H1 (cell line): Measurements from ENCODE around the gene YBX1. TPM values are rescaled to one million over a fixed set of nuclear protein-coding genes. Genes with fewer than 3 reads are reported as not detected.

Experiments
- GTF2F1 ChIP-seq: IDR thresholded peaks from 2 replicates; pipeline ENCODE4 v1.6.1; 2012; ENCODE audit warnings: low read depth, low read length, improper control_type of control experiment, borderline replicate concordance
- PHF8 ChIP-seq: fragments of 200-600 bp; sonication (generic); conservative IDR thresholded peaks from 2 replicates; pipeline ENCODE4 v1.7.1; 2012; ENCODE audit warnings: low read depth, mild to moderate bottlenecking, inconsistent platforms, low read length, moderate library complexity
- RBBP5 ChIP-seq: IDR thresholded peaks from 2 replicates; pipeline ENCODE4 v1.7.1; 2012; ENCODE audit warnings: low read depth, mild to moderate bottlenecking, inconsistent platforms, low read length, moderate library complexity, borderline replicate concordance
- SAP30 ChIP-seq: fragments of 300-600 bp; sonication (generic); IDR thresholded peaks from 2 replicates; pipeline ENCODE4 v1.7.1; 2012; ENCODE audit warnings: low read length, moderate library complexity, mild to moderate bottlenecking, inconsistent platforms; ENCODE audit not compliant: insufficient read depth, insufficient replicate concordance
- SIN3A ChIP-seq, 2 experiments: IDR thresholded peaks in 1 of 2; conservative IDR thresholded peaks in 1 of 2; 2 replicates each; pipeline ENCODE4 v1.6.1; 2011 to 2012; ENCODE audit warnings: low read length in 2 of 2, improper control_type of control experiment in 1 of 2, low read depth in 1 of 2, mild to moderate bottlenecking in 1 of 2
- SIRT6 ChIP-seq: IDR thresholded peaks from one replicate; pipeline ENCODE4 v1.7.1; 2012; ENCODE audit warnings: low read length, inconsistent platforms
- SRF ChIP-seq: IDR thresholded peaks from 2 replicates; pipeline ENCODE4 v1.6.1; 2011; ENCODE audit warnings: mild to moderate bottlenecking, low read depth, low read length, moderate library complexity
- TAF7 ChIP-seq: optimal IDR thresholded peaks from 2 replicates; pipeline ENCODE3; 2011; ENCODE audit warnings: low read depth, mild to moderate bottlenecking, inconsistent platforms, low read length, moderate library complexity, borderline replicate concordance
- polyA plus RNA-seq, 7 experiments: library from polyadenylated mRNA; depleted of rRNA in 3 of 7; stranded (reverse) in 5 of 7; unstranded in 2 of 7; fragments of >200 nt in 5 of 7; fragments of 200-250 nt in 2 of 7; gene quantifications; 1 replicate in 5 of 7; 2 replicates in 1 of 7; 4 replicates in 1 of 7; pipeline versions ENCODE4 v1.2.1 to v1.2.3, GENCODE V29; 2011 to 2013; ENCODE audit warnings: missing spikeins in 2 of 7, mixed read lengths in 2 of 7
- total RNA-seq: library from RNA; stranded (reverse); fragmentation: NEBNext Ultra II Directional; extraction: Animal tissue kit (Norgen Biotek cat#: 25700); gene quantifications from 2 replicates; pipeline ENCODE4 v1.2.1, GENCODE V29; 2021

Gene YBX1
- total and polyA plus RNA-seq, 2 of the 8 experiments (the other 6 are each of a cell fraction or from before 2014, with no cell fraction given), result 438 to 1,219 TPM

DNA sequence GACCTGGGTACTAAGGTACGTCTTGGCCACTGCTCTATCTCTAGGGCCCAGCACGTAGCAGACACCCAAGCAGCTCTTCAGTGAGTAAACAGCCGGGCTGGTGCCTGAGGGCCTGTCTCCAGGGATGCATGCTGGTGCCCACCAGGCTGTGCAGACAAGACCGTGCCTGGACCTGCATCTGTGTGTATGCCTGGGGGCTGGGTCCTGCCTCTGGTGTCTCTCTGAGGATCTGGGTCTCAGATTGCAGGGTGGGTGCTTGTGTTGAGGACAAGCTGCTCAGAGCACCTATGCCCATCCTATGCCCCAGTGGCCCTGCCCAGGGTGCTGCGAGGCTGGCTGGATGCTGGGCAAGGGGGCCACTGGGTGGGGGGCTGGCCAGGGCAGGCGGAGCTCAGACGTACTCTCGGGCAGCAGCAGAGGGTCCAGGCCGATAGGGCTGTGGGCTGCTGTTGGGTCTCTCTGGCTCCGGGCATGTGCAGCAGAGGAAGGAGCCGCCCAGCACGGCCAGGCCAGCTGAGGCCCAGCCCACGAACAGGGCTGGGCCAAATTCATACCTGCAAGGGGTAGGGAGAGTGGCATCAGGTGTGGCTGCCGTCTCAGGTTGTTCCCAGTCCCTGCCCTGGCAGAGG lies 53.4 kb downstream of the YBX1 start (continued):
- no peak for TF ChIP-seq SIN3A (conservative IDR thresholded peaks at IDR 0.05 in 1 of 2, IDR thresholded peaks at IDR 0.05 in 1 of 2; ENCODE audit: low read depth in 1 of 2, low read length in 2 of 2)
- TF ChIP-seq SAP30, result no peak
- TF ChIP-seq RBBP5, result no peak
- no peak for TF ChIP-seq SRF
- TF ChIP-seq GTF2F1, result no peak
- TF ChIP-seq TAF7, result no peak
- no peak for TF ChIP-seq PHF8
- TF ChIP-seq SIRT6, result no peak
